GM23248 (cell line): Measurements from ENCODE around the gene ADAMTSL3.

Source experiments
- EZH2 ChIP-seq: fragments of 200-600 bp; sonication (generic); IDR thresholded peaks from 2 replicates; pipeline ENCODE4 v1.6.1; 2018; ENCODE audit warnings: antibody characterized with exemption, mild to moderate bottlenecking; ENCODE audit not compliant: insufficient read depth, poor library complexity, severe bottlenecking
- EZH2phosphoT487 ChIP-seq: fragments of 200-600 bp; sonication (generic); IDR thresholded peaks from 2 replicates; pipeline ENCODE4 v1.6.1; 2018; ENCODE audit warnings: antibody characterized with exemption, moderate library complexity, mild to moderate bottlenecking, low read depth; ENCODE audit not compliant: insufficient read depth

DNA sequence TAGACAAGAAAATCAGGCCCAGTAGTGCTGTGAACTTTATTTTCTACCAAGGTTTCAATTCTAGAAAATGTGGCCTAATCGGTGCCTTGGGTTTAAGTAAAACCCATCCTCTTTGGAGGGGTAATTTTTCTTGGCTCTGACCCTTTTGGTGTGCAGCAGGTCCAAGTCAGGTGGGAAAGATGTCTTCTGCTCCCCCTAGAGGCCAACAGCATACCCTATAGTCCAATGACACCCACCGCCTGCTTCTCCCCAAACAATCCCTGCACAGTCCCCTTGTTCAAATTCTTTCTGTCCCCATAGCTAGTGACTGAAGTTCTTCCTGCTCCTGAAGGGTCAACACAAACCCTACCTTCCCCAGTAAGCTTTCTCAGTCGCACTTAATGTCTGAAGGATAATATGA, 319.9 kb downstream of the ADAMTSL3 start:
- TF ChIP-seq EZH2 = no peak
- no peak for TF ChIP-seq EZH2phosphoT487
